ENCODE results near the gene PSMA2. TPM values are rescaled to one million over a fixed set of nuclear protein-coding genes. Genes with fewer than 3 reads are reported as not detected.

Gene PSMA2
- total RNA-seq, 4 donors from 2014 or later = 54.5 to 121 (median 67.2) TPM

DNA sequence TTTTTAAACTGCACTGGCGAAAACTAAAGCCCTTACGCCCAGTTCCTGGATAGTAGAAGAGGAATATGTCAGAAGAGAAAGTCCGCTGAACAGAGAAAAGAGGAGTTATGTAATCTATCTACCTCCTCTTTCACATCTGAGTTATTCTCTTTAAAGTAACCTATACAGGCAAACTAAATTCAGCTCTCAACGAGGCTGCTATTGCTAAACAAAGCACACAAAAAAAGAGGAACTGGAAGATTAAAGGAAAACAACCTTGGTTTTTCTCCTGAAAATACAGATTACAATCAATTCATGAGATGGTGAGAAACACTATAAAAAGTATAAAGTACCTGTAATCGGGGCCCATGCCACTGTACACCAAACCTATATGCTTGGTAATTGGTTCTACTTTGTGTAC lies 5.8 kb downstream of the PSMA2 start:
- Histone ChIP-seq H3K4me3 (no peak overlapping the region), H3K9me3 (no peaks in the 10 kb centered on the region), H3K36me3 (no peaks in the 10 kb centered on the region), H3K27me3 (no peaks in the 10 kb centered on the region), H3K4me1 (no peaks in the 10 kb centered on the region), H3K27ac (no peak overlapping the region)
- TF ChIP-seq CTCF (IDR thresholded peaks at IDR 0.05) (no peak), POLR2A (IDR thresholded peaks at IDR 0.05) (no peak)
- DNase-seq = no peak
- intact Hi-C loops (cut with DNase I; ENCODE audit: low total_unique reads) = no loop called here

GRCh38 chr7:42925630-42926029 lies 6.3 kb downstream of the PSMA2 start:
- Histone ChIP-seq H3K36me3 (no peaks in the 10 kb centered on the region), H3K27ac (no peak overlapping the region), H3K9me3 (no peaks in the 10 kb centered on the region), H3K4me3 (no peak overlapping the region), H3K4me1 (no peaks in the 10 kb centered on the region), H3K27me3 (no peaks in the 10 kb centered on the region)
- no peak for TF ChIP-seq CTCF (IDR thresholded peaks at IDR 0.05)
- intact Hi-C loops (cut with DNase I; ENCODE audit: low total_unique reads) = no loop called here
- no peak for DNase-seq

DNA sequence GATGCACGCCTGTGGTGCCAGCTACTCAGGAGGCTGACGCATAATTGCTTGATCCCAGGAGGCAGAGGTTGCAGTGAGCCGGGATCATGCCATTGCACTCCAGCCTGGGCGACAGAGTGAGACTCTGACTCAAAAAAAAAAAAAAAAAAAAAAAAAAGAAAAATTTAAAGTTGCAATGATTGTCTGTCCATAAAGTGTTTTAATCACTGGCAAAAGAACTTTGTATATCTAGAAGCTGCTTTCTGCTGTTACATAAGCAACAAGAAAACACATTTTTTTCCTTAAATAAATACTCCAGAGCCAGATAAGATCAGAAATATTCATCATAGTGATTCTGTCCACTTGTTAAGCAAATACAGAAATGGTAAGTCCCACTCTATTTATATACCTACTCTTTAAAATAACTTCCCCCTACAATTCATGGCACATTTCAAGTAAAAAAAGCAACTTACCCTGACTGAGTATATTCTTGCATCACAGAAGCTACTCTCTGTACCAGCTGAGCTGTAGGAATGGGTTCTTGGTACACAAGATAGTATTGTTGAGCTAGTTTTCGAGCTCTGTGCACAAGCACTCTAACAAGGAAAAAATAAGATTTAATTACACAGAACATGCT lies 7.6 kb downstream of the PSMA2 start:
- no peak for DNase-seq
- H3K4me3 ChIP-seq = no peak overlapping the region
- no peaks in the 10 kb centered on the region for H3K27me3 ChIP-seq
- no peaks in the 10 kb centered on the region for H3K9me3 ChIP-seq
- H3K36me3 ChIP-seq = no peaks in the 10 kb centered on the region
- no peak overlapping the region for H3K27ac ChIP-seq
- intact Hi-C loops (cut with DNase I; ENCODE audit: low total_unique reads) = no loop called here
- TF ChIP-seq POLR2A (IDR thresholded peaks at IDR 0.05) (no peak), CTCF (IDR thresholded peaks at IDR 0.05) (no peak)
- no peaks in the 10 kb centered on the region for H3K4me1 ChIP-seq

DNA sequence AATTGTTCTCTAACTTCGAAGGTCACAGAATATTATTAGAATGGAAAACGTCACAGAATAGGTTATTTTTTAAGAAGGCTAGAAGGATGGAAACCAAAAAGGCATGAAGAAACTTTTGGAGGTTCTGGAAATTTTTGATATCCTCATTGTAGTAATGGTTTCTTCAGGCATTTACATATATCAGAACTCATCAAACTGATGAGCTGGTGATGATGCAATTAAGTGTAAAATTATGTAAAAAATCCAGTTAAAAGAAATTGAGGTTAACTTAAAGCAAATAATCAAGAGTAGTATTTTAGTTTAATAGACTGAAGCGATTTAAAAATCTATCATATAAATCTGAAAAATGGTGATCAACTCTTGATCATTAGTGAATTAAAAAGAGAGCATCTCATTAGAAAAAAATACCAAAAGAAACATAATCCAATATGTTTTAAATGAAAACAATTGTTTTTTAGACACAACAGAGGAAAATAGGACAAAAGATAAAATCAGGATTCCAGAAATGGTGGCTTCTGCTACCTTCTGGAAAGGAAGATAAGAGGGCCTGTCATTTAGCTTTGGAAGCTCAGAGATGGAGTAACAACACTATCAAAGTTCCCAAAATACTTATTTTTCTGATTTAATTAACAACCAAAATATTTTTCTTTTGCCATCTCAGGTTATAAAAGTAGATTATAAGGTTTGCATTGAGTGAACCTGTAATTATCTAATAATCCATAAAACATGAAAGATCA lies 9.8 kb downstream of the PSMA2 start:
- Histone ChIP-seq H3K27me3 (no peaks in the 10 kb centered on the region), H3K27ac (no peak overlapping the region), H3K36me3 (no peaks in the 10 kb centered on the region), H3K9me3 (no peaks in the 10 kb centered on the region), H3K4me3 (no peak overlapping the region), H3K4me1 (no peaks in the 10 kb centered on the region)
- intact Hi-C loops (cut with DNase I; ENCODE audit: low total_unique reads) = no loop called here
- TF ChIP-seq CTCF (IDR thresholded peaks at IDR 0.05) (no peak), POLR2A (IDR thresholded peaks at IDR 0.05) (no peak)
- no peak for DNase-seq

- Histone ChIP-seq H3K4me3 (no peak overlapping the region), H3K27me3 (no peaks in the 10 kb centered on the region), H3K36me3 (no peaks in the 10 kb centered on the region), H3K27ac (peak overlapping the region in 1 of 2 donors; percentile 75), H3K9me3 (no peaks in the 10 kb centered on the region), H3K4me1 (peaks cover 0 to 10% of the 10 kb centered on the region in 2 donors)
- no peak for DNase-seq
- intact Hi-C loops (cut with DNase I; ENCODE audit: low total_unique reads) = no loop called here
- TF ChIP-seq CTCF (IDR thresholded peaks at IDR 0.05) = no peak
- no peak for TF ChIP-seq POLR2A (IDR thresholded peaks at IDR 0.05)
These were observed 16.6 kb downstream of the PSMA2 start for GRCh38 chr7:42915356-42915755.

Data from uterus (tissue), 4 donors.